NCI-H446 (cell line): ENCODE results near the gene RRP15.
A peak's percentile ranks its signal among the peaks of the same experiment; 100 is the strongest.
"Not testable (repeated sequence)": the region's sequence is repeated elsewhere in the genome, so short reads cannot be mapped to it uniquely, and the experiment has no call there.

Experiments used
- DNase-seq, 2 experiments: peaks; one replicate each; lab custom pipeline; 2025; lab: John Stamatoyannopoulos, UW

Gene RRP15

GRCh38 chr1:218296162-218296561 is 11.1 kb downstream of the RRP15 start:
- no peak for DNase-seq

DNA sequence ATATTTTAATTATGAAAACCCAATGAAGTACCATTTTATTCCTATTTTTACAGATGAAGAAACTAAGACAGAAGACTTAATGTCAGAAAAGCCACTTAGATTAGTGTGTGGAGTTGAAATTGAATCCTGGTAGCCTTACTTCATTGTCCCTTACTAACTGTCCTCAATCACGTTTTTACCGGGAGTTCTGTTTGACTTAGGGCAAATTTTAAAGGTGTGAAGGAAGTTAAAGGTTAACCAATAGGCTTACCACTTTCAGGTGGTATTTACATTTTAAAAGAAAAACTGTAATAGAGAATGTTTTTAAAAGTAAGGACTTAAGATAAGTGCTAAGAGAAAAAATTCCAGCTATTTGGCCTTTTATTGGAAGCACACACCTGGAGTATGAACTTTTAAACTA is 12.4 kb downstream of the RRP15 start:
- DNase-seq, result no peak

GRCh38 chr1:218297867-218298266 is 12.8 kb downstream of the RRP15 start:
- DNase-seq, result no peak

- DNase-seq, result no peak
Observed at GRCh38 chr1:218298398-218298797, 13.3 kb downstream of the RRP15 start.

GRCh38 chr1:218299416-218299815 is 14.3 kb downstream of the RRP15 start:
- peak in 1 of 2 experiments; percentile 54 for DNase-seq

DNA sequence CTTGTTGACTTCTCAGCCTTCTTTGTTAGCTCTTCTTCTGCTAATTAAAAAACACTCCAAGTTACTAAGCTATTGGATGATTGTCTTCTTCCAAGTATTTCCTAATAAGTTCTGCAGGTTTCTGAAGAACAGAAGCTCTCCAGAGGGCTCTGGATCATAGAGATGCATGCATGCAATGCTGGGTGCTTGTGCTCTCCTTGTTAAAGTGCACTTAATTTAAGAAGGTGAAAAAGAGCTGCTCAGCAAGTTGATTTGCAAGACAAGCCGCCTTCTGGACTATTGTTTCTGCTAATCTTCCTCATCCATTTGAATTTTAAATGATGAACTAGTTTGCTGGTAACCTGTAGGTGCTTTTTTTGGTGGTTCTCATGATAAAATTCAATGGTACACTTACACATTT is 16.1 kb downstream of the RRP15 start:
- no peak for DNase-seq

DNA sequence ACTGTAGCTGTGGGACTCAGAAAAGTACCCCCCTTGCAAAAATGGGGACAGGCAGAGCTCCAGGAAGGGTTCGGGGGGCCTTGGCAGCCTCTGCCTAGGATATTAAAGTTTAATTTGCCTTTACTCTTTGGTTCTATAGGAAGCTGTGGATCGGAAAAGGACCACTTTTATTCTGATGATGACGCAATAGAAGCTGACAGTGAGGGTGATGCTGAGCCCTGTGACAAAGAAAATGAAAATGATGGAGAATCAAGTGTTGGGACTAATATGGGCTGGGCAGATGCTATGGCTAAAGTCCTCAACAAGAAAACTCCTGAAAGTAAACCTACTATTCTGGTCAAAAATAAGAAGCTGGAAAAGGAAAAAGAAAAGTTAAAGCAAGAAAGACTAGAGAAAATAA is 17.1 kb downstream of the RRP15 start:
- no peak for DNase-seq

- no peak for DNase-seq
Observed at GRCh38 chr1:218303176-218303879, 18.2 kb downstream of the RRP15 start.

- peak; percentile 33 to 67 for DNase-seq
Observed at GRCh38 chr1:218304281-218305039, 19.4 kb downstream of the RRP15 start.

GRCh38 chr1:218305472-218306064 is 20.5 kb downstream of the RRP15 start:
- DNase-seq, result no peak

- no peak for DNase-seq
Observed at GRCh38 chr1:218312509-218312908, 27.4 kb downstream of the RRP15 start.

- no peak for DNase-seq
Observed at GRCh38 chr1:218314316-218314715, 29.2 kb downstream of the RRP15 start.

DNA sequence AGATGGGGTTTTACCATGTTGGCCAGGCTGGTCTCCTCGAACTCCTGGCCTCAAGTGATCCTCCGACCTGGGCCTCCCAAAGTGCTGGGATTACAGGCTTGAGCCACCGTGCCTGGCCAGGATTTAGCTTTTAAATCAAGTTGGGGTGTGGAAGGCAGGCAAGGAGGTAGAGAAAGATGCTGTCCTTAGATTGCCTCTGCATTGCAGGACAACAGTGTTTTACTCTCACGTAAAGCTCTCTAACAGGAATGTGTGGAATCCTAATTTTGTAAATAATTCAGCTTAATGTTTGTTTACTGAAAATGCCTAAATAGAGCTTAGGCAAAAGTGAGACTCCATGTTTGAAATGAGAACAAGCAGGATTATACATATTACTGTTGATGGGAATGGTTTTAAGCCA is 30.5 kb downstream of the RRP15 start:
- no peak for DNase-seq

DNA sequence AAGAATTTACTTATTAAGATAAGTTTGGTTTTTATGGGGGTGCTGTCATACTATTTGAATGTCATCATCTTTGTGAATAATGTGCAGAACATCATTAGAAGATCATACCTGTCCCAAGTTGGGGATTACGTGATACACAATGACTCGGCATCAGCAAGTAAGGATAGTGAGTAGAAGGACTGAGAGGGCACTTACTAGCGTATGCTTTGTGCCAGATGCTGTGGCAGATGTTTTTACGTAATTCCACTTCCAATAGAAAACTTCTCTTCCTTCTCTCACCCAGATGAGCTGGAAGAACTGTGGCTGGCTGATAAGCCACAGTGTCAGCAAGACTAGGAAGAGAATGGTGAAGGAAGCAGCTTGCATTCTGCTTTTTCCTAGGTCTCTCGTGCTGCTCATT is 32.0 kb downstream of the RRP15 start:
- DNase-seq, result no peak

DNA sequence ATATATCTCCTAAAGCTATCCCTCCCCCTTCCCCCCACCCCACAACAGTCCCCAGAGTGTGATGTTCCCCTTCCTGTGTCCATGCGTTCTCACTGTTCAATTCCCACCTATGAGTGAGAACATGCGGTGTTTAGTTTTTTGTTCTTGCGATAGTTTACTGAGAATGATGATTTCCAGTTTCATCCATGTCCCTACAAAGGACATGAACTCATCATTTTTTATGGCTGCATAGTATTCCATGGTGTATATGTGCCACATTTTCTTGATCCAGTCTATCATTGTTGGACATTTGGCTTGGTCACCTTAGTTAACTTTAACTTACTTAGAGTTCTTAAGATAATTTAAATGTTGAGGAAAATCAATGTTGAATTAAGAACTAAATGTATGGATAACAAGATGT is 35.1 kb downstream of the RRP15 start:
- not testable (repeated sequence) for DNase-seq

DNA sequence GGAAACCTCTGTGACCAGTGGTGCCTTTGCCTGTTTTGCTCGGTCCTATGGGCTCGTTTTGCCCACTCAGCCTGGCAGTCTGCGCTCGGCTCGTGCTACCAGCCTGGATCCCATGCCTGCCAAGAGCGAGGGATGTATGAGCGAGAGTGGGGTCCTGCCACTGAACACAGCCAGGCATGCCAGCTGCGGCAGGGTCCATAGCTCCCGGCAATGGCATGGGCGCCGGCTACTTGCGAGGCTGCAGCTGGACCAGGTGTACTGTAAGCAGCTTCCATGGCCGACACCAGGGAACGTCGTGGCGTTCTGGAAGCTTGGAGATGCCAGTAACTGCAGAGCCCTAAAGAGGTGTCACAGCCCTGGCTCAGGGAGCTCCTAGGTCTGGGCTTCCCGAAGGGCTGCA is 37.7 kb downstream of the RRP15 start:
- no peak for DNase-seq

DNA sequence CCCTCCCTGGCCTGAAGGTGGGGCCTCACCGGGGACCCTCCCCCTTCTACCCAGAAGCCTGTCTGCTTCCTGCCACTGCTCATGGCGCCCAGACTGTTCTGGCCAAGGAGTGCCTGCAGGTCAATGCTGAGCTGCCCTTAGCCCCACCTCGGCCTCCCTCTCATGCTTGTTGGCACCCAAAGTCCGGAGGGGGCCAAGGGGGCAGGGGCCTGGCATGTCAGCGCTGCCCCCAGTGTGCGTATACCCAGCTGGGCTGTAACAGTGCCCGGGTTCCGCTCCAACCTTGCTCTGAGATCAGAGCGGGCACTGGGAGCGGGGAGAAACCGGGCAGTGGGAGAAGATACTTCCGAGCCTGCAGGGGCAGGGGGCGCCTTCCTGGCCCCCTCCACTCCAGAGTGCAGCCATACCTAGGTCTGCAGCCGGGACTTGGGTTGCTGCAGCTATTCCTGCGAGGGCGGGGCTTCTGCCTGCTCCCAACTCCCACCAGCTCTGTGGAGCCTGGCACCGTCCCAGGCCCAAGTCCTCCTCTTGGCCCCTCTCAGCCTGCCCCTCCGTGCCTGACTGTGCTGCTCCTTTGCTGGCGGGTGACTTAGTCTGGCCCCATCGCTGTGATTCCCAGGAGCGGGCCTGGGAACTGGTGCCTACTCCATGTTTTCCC is 38.6 kb downstream of the RRP15 start:
- no peak for DNase-seq

GRCh38 chr1:218324226-218324580 is 39.1 kb downstream of the RRP15 start:
- DNase-seq, result no peak

- no peak for DNase-seq
Observed at GRCh38 chr1:218328769-218329168, 43.7 kb downstream of the RRP15 start.

DNA sequence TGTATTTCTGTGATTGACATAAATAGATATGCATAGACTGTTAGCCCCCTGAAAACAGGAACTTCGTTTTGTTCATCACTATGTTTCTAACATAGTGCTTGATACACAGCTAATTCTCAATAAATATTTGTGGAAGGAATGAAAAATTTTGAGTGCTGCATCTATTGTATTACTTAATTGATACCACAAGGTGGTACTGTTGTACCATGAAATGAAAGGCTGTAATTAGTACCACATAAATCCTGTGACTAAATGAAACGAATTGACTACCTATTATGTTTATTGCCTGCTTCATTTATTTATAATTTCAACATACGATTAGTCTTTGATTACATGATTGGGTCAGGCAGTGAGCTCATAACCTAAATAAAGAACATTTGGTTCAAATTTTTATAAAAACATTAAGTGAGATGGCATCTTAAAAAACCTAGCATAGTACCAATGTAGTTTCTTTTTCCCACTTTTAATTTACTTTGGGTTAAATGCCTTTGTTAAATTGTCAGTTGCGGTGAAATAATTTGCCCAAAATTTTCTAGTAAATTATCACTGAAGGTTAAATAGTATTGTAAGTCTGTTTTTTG is 45.0 kb downstream of the RRP15 start:
- DNase-seq, result peak; percentile 12 to 56

DNA sequence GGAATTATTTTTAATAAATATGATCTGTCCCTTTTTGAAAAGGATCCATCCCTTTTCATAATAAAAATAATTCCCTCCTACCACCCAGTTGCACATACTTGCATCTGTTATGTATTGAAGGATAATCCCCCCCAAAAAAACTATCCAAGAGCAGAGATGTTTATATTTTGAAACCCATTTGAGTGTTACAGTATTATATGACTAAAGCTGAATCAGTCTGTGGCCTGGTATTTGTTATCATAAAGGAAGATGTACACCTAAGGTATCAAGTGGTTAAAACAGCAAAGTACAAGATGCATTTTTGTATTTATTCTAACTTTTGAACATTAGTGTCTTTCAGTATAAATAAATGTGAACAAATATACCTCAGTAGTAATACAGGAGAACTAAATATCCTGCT is 47.3 kb downstream of the RRP15 start:
- DNase-seq, result no peak

GRCh38 chr1:218336328-218336727 is 51.2 kb downstream of the RRP15 start:
- DNase-seq, result no peak
